ENCODE measurements around the gene SCN3B. TPM values are rescaled to one million over a fixed set of nuclear protein-coding genes. Genes with fewer than 3 reads are reported as not detected.

The SCN3B gene
- total and polyA plus RNA-seq, 2 of the 13 experiments (the other 11 are each of a cell fraction or from before 2014, with no cell fraction given) = 0.07 to 0.11 TPM

DNA sequence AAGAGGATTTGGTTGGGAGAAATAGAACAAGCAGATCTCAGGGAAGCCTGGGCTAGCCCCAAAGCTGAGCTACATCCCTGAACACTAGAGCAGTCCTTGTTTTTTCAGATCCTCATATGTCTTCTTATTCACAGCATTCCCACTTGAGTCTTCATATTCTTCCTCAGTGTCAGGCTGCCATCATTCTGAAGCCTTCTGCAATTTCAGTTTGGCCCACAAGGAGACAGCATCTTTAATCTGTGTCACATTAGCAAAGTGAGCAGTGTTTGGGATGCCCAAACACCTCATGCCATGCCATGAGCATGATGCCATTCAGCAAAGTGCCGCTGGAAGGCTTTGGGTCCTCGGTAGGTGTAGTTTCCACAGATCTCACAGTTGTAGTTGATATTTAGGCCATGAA, 56.6 kb downstream of the SCN3B start (continued):
- TF ChIP-seq, protein P1, sequence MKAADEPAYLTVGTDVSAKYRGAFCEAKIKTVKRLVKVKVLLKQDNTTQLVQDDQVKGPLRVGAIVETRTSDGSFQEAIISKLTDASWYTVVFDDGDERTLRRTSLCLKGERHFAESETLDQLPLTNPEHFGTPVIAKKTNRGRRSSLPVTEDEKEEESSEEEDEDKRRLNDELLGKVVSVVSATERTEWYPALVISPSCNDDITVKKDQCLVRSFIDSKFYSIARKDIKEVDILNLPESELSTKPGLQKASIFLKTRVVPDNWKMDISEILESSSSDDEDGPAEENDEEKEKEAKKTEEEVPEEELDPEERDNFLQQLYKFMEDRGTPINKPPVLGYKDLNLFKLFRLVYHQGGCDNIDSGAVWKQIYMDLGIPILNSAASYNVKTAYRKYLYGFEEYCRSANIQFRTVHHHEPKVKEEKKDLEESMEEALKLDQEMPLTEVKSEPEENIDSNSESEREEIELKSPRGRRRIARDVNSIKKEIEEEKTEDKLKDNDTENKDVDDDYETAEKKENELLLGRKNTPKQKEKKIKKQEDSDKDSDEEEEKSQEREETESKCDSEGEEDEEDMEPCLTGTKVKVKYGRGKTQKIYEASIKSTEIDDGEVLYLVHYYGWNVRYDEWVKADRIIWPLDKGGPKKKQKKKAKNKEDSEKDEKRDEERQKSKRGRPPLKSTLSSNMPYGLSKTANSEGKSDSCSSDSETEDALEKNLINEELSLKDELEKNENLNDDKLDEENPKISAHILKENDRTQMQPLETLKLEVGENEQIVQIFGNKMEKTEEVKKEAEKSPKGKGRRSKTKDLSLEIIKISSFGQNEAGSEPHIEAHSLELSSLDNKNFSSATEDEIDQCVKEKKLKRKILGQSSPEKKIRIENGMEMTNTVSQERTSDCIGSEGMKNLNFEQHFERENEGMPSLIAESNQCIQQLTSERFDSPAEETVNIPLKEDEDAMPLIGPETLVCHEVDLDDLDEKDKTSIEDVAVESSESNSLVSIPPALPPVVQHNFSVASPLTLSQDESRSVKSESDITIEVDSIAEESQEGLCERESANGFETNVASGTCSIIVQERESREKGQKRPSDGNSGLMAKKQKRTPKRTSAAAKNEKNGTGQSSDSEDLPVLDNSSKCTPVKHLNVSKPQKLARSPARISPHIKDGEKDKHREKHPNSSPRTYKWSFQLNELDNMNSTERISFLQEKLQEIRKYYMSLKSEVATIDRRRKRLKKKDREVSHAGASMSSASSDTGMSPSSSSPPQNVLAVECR (CRISPR knock-in tag; IDR thresholded peaks at IDR 0.05; ENCODE audit: borderline replicate concordance) = no peak
- TF ChIP-seq, protein P2, sequence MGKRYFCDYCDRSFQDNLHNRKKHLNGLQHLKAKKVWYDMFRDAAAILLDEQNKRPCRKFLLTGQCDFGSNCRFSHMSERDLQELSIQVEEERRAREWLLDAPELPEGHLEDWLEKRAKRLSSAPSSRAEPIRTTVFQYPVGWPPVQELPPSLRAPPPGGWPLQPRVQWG (CRISPR knock-in tag; IDR thresholded peaks at IDR 0.05; ENCODE audit: borderline replicate concordance, low read depth) = no peak
- no peak for TF ChIP-seq ZNF3 (CRISPR knock-in tag; IDR thresholded peaks at IDR 0.05)

DNA sequence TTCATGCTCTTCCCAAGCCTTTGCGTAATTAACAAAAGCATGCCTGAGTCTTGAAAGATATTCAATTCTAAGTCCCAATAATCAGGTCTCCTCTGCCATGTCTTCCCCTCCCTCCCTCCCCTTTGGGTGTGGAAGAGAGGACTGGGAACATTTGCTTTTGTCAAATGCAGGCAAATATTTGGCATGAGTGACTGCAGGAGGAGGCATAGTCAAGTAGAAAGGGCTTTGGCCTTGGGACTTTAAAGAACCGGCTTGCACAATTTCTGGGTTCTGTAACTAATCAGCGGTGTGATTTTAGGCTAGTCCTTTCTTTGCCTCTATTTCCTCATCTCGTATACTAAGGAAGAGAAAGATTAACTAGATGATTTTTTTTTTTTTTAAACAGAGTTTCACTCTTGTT, 59.5 kb downstream of the SCN3B start:
- 29% methylated on average over 4 of the region's 4 CpGs for WGBS (ENCODE audit: low lambda C conversion rate)
- CTCF ChIA-PET (ENCODE audit: low intra/inter-chr PET ratio, low total read pairs) = no interaction called here
- no peak overlapping the region for H3K4me2 ChIP-seq (ENCODE audit: low read depth, low read length)
- TF ChIP-seq, protein P3, sequence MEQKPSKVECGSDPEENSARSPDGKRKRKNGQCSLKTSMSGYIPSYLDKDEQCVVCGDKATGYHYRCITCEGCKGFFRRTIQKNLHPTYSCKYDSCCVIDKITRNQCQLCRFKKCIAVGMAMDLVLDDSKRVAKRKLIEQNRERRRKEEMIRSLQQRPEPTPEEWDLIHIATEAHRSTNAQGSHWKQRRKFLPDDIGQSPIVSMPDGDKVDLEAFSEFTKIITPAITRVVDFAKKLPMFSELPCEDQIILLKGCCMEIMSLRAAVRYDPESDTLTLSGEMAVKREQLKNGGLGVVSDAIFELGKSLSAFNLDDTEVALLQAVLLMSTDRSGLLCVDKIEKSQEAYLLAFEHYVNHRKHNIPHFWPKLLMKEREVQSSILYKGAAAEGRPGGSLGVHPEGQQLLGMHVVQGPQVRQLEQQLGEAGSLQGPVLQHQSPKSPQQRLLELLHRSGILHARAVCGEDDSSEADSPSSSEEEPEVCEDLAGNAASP (CRISPR knock-in tag; IDR thresholded peaks at IDR 0.05; ENCODE audit: borderline replicate concordance) = no peak
- TF ChIP-seq MTF1 (CRISPR knock-in tag; IDR thresholded peaks at IDR 0.05) (no peak), ZNF224 (CRISPR knock-in tag; IDR thresholded peaks at IDR 0.05) (no peak), ZNF550 (CRISPR knock-in tag; IDR thresholded peaks at IDR 0.05; ENCODE audit: borderline replicate concordance) (no peak), ZNF777 (CRISPR knock-in tag; IDR thresholded peaks at IDR 0.05) (no peak), ZNF317 (CRISPR knock-in tag; IDR thresholded peaks at IDR 0.05) (no peak), ZNF234 (CRISPR knock-in tag; conservative IDR thresholded peaks at IDR 0.05) (no peak), NBN (conservative IDR thresholded peaks at IDR 0.05) (no peak), MED13 (CRISPR knock-in tag; IDR thresholded peaks at IDR 0.05) (no peak)
- TF ChIP-seq, protein P4, sequence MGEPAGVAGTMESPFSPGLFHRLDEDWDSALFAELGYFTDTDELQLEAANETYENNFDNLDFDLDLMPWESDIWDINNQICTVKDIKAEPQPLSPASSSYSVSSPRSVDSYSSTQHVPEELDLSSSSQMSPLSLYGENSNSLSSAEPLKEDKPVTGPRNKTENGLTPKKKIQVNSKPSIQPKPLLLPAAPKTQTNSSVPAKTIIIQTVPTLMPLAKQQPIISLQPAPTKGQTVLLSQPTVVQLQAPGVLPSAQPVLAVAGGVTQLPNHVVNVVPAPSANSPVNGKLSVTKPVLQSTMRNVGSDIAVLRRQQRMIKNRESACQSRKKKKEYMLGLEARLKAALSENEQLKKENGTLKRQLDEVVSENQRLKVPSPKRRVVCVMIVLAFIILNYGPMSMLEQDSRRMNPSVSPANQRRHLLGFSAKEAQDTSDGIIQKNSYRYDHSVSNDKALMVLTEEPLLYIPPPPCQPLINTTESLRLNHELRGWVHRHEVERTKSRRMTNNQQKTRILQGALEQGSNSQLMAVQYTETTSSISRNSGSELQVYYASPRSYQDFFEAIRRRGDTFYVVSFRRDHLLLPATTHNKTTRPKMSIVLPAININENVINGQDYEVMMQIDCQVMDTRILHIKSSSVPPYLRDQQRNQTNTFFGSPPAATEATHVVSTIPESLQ (CRISPR knock-in tag; conservative IDR thresholded peaks at IDR 0.05) = no peak
- TF ChIP-seq, protein P5, sequence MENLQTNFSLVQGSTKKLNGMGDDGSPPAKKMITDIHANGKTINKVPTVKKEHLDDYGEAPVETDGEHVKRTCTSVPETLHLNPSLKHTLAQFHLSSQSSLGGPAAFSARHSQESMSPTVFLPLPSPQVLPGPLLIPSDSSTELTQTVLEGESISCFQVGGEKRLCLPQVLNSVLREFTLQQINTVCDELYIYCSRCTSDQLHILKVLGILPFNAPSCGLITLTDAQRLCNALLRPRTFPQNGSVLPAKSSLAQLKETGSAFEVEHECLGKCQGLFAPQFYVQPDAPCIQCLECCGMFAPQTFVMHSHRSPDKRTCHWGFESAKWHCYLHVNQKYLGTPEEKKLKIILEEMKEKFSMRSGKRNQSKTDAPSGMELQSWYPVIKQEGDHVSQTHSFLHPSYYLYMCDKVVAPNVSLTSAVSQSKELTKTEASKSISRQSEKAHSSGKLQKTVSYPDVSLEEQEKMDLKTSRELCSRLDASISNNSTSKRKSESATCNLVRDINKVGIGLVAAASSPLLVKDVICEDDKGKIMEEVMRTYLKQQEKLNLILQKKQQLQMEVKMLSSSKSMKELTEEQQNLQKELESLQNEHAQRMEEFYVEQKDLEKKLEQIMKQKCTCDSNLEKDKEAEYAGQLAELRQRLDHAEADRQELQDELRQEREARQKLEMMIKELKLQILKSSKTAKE (CRISPR knock-in tag; IDR thresholded peaks at IDR 0.05; ENCODE audit: borderline replicate concordance) = no peak

More for the DNA sequence above, 59.5 kb downstream of the SCN3B start:
- Histone ChIP-seq H4K20me1 (ENCODE audit: insufficient read depth, low read length) (no peaks in the 10 kb centered on the region), H3K79me2 (ENCODE audit: insufficient read depth, low read length) (no peaks in the 10 kb centered on the region), H3K4me3 (replicated peaks in 1 of 3; ENCODE audit: insufficient read depth in 1 of 3, low read depth in 2 of 3, low read length in 3 of 3) (no peak overlapping the region), H3K9me3 (ENCODE audit: low read length) (no peaks in the 10 kb centered on the region), H2AFZ (ENCODE audit: low read length) (no peak overlapping the region), H3K9ac (ENCODE audit: insufficient read depth, low read depth, low read length) (no peak overlapping the region), H3K27me3 (ENCODE audit: control insufficient read depth in 1 of 2, insufficient read depth in 2 of 2, low read length in 2 of 2) (no peaks in the 10 kb centered on the region), H3K4me1 (ENCODE audit: insufficient read depth, low read length) (peaks cover 9% of the 10 kb centered on the region), H3K36me3 (replicated peaks in 1 of 2; ENCODE audit: control insufficient read depth in 1 of 2, insufficient read depth in 2 of 2, low read length in 2 of 2) (no peaks in the 10 kb centered on the region), H3K27ac (ENCODE audit: extremely low read length, insufficient read depth, low read length) (no peak overlapping the region)
- FAIRE-seq (peak; percentile 60), ATAC-seq (no peak), DNase-seq (ENCODE audit: low spot score) (peak; percentile 38)
- POLR2A ChIA-PET = no interaction called here
- no TSS peak for BruUV-seq (replicated peaks)
- in situ Hi-C loops (cut with HindIII; ENCODE audit: extremely low pct_ligation_motif_present, low pct_unique_long_range_greater_than_20kb) (no loop called here), intact Hi-C loops (cut with micrococcal nuclease; ENCODE audit: unreplicated experiment) (no loop called here)
